Measurements from ENCODE around the gene C19orf44.
"Not testable (repeated sequence)": the region's sequence is repeated elsewhere in the genome, so short reads cannot be mapped to it uniquely, and the experiment has no call there.

- TF ChIP-seq EP300, CTCF, POLR2A, POLR2AphosphoS5 (IDR thresholded peaks at IDR 0.05): not testable (repeated sequence)
Measured at GRCh38 chr19:16543734-16544133, 47.5 kb downstream of the C19orf44 start.
